HPDE6-E6E7 (cell line): ENCODE results near the gene DUOX1.

Source experiments
- DNase-seq: peaks from one replicate; pipeline ENCODE4 v3.0.0; 2011; ENCODE audit warnings: missing footprints; ENCODE audit errors: extremely low spot score

DUOX1 gene

DNA sequence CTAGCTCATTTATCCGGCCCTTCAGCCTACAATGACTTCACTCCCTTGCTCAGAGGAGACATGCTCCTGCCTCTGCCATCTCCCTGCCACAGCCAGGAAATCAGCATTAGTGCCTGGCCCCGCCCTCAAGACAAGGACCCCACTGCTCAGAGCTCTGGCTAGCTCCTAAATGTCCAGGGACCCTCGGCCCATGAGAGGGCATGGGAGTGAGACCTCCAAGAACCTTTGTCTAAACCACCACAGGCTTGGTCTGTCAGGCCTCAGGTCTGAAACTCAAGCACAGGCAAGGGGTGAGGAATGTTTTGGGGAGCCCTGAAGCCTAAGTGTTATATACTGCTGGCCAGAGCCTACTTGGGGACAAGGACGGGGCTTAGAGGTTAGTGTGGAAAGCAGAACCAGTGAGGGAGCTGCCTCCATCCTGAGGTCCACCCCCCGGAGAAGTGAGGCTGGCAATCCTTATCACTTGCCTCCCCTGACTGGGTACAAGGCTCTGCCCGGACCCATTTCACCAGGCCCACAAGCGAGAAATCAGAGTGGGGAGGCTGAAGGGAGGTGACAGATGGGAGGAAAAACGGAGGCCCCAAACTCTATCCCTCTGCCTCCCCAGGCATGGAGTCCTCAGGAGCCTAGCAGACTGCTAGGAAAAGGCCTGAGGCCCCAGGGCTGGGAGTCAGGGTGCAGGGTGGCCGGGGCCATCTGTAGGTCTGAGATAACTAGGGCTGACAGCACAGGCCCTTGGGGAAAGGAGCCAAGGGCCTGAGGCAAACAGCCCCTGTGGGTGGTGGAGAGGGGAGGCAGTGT is 39.2 kb downstream of the DUOX1 start:
- no peak for DNase-seq

DNA sequence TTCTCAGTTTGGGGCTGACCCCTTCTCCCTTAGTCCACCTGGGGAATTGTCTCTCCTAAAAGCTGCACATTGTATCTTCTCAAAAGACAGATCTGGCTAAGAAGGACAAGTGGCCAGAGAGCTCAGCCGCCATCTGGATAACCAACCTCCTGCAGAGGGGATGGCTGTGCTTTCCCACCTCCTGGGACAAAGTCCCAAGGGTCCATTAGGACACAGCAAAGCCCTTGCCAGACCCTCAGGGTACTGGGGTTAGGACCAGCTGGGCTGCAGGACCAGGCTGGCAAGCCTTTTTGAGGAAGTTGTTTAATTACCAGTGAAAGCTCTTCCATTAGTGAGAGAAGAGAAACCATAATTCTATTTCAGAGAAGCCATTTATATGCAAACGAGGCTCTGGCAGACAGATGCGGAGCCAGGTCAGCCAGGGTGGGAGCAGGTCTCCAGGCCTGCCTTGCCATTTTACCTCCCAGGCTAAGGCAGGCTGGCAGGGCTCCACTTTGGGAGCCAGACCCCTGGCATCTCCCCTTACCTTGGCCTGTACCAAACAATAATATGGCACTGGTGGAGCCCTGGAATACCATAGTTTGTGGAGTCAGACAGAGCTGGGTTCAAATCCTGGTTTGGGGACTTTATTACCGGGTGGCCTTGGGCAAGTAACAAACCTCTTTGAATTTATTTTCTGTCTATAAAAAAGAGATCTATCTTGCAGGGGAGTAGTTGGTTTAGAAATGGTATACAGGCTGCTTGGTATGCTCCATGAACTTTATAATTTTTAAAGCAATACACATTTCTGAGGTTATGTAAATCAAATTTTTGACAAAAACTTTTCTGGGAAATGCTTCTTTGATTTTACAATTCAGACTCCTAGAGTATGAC is 40.0 kb downstream of the DUOX1 start:
- no peak for DNase-seq

DNA sequence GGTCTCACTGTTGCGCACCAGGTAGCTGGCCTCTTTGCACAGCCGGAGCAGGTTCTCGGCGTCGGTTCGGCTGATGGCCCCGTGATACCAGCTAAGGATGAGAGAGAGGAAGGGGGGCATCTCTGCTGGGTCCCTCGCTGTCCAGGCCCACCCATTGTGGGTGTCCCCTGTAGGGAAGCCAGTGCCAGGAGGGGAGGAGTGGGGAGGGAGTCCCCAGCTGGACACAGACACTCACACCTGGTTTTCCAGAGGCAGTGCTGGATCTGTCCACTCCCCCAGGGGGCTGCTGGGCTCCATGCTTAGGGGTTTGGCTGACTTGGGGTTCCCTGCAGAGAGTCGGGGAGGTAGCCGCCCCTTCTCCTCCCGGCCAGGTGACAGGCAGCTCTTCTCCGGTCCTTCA is 42.1 kb downstream of the DUOX1 start:
- no peak for DNase-seq

DNA sequence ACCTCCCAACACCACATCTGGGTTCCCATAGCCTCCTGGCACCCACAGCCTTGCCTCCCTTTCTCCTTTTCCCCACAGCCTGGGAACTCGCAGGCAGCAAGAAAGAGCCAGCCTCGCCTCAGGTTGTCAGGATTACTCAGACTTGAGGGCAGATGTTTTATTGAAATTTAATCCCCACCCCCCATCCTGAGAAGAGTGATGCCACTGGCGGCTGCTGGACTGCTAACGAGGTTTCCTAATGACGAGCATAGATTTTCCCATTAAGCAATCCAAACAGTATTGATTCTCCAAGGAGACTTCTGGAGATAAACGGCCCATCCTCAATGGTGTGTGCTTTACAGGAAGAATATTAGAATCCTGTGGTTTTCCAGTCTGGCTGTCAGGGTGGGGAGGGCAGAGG is 44.3 kb downstream of the DUOX1 start:
- DNase-seq = no peak

DNA sequence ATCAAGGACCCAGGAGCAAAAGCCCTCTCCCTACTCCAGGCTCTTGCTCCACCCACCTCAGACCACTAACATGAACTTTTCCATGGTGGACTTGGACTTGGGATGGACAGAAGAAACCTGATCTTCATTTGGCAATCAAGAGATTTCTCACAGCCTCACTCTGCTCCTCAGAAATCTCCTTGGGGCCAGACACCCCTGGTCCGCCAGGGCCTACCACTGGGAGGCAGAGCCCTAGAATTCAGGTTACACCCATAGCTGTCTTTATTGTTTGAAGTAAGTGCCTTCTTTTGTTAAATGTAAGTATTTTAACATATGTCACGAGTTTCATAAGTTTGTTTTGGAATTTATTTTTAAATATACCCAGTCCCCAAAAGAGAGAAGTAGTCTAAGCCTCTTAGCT is 44.8 kb downstream of the DUOX1 start:
- no peak for DNase-seq

DNA sequence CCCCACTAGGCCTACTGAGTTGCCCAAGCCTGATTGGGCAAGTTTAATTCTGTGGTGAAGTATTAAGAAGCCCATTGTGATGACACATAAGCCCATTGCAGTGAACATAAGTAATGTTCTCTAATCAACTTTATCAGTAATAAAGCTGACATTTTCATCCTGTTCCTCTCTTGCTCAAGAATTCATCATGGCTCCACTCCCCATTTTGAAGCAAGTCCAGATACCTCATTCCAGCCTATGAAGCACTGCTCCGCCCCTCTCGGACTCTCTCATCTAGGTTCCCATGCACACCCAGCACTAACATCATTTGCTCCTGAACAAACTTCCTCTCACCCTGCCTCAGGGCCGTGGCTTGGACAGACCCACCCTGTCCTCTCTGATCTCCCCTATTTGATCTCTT is 47.5 kb downstream of the DUOX1 start:
- DNase-seq = no peak

DNA sequence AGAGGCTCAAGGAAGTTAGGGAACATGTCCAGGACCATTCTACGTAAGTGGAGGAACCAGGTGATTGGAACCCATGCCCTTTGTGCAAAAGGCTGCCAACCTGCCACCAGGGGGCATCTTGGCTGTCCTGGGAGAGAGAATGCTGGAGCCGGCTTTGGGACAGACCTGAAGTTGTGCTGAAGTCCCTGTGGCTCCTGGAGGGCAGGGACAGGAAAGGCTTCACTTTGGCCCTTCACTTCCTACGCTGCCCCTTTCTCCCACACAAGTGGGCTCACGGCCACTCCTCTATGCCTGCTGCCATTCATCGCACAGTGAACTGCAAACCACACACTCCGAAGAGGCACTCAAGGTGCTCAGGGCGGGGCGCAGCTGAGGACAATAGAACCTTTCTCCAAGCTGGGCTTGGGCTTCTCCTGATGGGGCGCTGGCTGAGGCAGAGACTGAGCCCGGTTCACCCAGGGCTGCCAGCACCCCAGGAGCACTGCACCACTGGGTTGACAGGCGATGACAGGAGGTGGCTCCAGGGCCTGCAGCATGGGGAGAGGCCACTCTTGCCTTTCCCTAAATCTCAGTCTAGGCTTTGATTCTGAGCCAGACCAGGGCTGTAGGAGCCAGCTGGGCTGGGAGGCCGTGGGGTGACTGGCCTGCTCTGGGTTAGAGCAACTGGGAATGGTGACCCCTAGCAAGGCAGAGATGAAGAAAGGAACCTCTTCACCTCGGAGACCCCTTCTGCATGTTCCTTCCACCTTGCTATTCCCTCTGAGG is 49.6 kb downstream of the DUOX1 start:
- DNase-seq = no peak

DNA sequence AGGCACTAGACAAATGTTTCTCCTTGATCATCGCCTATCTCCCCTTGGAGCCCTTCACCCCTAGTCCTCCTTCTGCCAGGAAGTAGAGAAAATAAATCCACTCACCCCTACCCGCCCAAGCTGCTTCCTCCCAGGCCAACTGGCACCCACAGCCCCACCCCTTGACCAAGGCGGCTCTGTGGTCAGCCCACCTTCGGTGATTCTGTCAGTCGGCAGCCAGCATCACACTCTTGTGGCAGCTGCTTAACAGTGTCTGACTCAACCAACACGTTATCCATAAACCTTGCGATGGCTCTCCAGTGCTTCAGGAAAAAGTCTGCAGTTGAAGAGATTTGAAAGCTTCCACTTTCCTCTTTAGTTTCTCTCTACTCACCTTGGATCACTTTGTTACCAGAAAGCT is 50.4 kb downstream of the DUOX1 start:
- no peak for DNase-seq

DNA sequence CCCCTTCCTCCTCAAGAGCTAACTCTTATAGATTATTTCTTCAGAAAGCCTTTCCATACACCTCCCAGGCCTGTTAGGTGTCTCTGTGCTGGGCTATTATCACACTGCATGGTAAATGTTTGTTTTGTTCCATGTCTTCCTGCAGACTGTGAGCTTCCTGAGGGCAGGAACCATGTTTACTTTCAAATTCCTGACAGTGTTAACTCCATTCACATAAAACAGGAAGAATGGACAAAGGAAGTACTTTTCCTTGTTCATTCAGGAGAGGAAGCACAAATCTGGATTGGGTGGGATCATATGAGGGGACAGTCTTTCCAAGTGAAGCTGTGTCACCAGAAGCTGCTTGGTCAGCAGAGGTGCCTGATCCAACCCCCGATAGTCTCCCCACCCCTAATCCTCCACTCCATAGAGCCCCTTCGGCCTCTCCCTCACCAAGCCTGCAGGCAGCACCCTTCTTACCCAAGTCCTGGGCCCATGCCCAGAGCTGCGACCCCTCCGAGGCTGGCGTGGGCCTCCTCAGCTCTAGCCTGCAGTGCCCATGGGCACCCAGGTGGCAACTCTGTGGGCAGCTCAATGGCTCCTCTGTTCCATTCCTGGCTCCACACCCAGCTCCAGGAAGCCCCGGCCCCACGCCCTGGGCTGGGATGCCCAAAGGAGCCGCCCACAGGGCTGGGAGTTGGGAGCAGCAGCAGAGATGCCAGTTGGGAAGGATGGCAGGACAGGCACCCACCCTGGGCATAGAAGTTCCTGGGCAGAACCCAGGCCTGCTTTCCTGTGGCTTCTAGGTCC is 51.0 kb downstream of the DUOX1 start:
- DNase-seq = no peak

DNA sequence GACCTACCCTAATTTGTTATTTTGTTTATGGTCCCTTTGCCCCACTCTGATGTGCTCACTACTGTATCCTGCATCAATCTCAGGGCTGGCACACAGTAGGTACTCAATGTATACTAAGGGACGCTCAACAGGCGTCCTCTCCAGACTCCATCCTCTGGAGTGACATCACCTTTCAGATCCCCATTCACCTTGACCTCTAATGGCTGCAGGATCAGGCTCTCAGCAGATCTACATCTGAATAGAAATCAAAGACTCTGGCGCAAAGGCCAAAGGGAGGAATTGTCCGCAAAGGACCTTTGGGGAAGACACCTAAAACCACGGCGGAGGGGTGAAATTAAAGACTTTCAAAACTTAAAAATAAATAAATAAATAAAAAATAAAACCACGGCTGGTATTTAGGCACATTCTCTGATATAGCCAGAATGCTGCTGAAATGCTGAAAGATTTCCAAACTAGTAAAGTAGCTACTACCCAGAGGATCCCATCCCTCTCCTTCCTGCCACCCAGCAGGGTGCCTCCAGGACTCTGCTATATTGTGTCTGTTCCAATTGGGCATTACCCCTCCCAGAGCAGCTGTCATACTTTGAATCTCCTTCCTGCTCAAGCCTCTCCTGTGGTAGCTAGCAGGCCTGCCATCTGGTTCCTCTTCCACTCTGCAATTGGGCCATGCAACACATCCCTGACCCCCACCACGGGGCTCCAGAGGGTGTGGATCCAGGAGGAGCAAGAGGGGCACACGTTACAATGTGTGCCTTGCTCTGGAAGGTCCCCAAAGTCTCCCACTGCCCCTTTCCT is 51.9 kb downstream of the DUOX1 start:
- DNase-seq = no peak

DNA sequence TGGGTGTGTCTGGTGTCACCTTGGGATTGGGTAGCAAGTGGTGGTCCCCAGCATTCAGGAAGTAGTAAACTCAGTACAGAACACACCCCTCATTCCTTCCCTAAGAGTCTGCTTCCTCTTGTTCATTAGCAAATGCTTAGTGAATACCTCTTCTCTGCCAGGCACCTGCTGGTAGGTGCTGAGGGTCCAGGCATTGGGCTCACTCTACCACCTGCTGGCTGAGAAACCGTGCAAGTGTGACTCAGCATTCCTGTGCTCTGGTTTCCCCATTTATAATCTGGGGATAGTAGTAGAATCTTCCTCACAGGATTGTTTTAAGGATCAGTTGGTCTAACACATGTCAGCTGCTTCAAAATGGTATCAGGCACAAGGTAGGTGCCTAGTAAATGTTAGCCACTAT is 53.2 kb downstream of the DUOX1 start:
- DNase-seq = no peak

DNA sequence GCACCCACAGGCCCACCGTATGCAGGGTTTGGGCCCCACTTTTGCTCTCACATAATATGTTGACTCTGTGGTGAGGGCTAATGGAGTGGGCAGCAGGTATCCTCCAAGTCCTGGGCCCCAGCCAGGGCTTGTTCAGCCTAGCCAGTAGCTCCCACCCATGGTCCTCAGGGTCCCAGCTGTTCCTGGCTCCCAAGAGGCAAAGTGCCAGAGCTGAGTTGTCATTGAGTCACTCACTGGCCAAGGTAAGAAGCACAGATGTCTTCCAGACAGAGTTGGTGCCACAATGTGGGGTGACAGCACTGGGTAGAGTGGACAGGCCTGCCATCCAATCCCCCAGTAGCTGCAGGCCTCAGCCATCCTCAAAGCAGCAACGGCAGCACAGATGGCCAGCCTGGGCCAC is 53.7 kb downstream of the DUOX1 start:
- DNase-seq = no peak

DNA sequence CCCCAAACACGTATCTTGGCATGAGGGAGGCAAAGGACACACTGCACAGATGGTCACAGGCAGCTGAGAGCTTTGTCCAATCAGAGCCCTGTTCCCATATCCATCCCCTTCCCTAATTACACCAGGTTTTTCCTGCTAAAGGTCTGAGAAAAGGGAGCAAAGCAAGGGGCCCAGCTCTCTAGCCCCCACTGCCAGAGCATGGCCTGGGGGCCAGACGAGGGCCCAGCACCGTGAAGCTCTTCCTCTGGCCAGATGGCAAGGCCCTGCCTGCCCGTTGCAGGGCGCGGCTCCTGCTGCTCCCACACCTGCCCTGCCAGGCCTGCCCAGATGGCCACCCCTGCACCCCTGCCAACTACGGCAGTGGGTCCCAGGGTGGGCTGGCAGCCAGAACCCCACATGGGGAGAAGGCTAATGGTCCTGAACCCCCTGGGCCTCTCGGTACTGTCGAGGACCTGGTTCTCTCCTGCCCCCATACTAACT is 54.8 kb downstream of the DUOX1 start:
- no peak for DNase-seq

DNA sequence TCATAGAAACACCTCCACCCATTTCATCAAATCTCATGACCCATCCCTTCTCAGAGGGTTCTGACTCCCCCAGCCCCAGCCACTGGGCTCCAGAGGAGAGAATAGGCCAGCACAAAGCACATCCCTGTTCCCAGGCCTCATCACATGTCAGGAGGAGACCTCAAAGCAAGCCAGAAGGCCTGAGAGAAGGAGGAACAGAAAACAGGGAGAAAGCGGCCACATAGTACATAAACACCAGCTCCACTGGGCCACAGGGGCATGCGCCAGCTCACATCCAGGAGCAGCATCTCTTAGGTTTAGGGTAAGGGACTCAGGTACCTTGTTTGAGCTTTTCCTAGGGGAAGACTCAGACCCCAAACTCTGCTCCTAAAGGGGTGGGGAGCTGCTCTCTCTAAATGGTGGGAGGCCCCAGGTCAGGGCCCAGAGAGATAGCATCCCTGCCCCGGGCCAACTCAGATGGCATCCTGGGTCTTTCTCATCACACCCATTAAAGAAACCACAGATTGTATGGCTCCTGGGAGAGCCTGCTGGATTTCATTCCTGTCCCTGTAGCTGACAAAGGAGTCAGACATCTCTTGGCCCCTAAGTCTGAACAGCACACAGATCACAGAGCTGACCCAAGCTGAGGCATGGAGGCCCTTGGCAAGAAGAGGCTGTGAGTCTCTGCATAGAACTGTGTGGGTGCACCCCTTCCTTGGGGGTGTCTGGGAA is 55.4 kb downstream of the DUOX1 start:
- no peak for DNase-seq

DNA sequence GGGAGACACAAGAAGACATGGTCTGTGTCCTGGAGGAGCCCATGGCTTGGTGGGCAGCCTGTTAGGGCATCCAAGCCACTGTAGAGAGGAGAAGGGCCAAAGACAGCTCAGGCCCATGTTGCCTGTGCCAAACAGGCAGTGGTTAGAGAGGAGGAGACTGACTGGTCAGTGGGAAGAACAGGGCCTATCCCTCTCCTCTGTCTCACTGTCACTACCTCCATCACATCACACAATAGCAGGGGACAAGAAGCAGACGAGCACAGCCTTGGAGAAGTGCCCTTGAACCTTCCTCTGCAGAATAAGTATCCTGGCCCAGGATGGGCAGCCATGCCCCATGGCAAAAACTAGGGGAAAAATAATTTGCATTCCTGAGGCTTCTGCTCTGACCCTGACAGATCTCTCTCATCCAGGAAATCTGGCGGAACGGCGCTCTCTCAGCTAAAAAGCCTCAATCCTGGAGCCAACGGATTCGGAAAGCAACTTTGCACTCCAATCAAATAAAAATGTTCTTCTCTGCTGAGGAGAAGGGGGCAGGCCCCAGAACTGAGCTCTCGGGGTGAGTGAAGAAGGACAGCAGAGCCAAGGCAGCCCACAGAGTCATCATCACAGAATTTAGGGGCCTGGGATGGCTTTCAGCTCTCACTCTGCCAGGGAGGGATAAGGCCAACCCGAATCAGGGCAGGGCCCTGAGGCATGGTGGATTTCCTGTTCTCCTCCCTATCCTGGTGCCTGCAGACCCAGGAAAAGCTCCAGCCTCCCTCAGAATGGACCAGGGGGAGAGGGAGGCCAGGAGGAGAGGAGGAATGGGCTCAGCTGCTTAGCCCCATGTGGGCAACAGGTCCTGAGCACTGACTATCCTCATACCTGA is 56.3 kb downstream of the DUOX1 start:
- DNase-seq = no peak

DNA sequence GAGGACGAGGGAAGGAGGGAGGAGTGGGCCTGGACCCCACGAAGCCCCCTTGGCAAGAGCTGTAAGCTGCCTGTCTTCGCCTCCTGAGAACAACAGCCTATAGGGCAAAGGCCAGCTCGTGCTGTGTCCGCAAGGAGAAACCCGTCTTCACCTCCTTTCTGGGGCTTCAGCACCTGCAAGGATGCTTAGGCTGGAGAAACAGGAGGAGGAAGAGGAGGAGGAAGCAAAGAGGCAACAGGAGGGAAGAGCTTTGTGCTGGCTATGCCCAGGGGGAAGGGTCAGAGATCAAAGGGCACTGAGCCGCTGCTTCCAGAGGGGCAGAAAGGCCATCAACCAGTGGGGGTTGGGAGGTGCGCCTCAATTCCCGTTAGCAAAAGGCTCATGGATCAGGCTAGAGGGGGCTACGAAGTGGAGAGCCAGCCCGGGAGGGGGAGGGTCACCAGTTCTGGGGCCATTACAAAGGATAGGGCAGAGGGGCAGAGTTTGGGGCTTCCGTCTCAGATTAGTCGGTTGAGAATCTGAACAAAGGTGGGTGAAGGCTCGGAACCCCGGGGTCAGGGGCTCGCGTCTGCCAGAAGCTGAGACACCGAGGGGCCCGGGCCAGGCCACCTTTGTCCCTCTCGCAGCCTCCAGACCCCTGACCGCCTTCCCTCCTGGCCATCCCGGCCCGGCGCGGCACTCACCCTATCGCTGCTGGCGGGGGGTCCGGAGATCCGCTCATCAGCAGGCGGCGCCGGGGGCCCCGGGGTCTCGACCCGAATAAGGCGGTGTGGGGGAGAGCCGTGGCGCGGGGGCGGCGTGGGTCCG is 57.2 kb downstream of the DUOX1 start:
- DNase-seq = no peak

DNA sequence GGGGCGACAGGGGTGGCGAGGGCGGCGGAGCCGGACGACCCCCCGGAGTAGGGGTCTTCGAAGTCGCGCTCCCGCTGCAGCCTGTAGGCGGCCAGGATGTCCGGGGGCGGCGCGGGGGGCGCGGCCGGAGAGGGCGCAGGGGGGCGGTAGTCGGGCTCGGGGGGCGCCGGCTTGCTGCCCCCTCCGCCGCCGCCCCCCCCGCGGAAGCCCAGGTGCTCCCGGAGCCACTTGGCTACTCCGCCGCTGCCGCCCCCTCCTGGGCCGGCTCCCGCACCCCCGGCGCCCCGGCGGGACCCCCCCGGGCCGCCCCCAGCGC is 57.7 kb downstream of the DUOX1 start:
- no peak for DNase-seq
